ENCODE measurements around the gene MACROD2.
A peak's percentile ranks its signal among the peaks of the same experiment; 100 is the strongest.
"Not testable (repeated sequence)": the region's sequence is repeated elsewhere in the genome, so short reads cannot be mapped to it uniquely, and the experiment has no call there.

Gene MACROD2

GRCh38 chr20:14956538-14956937 is 961.2 kb downstream of the MACROD2 start:
- H3K4me3 ChIP-seq (ENCODE audit: low read length): no peak overlapping the region

DNA sequence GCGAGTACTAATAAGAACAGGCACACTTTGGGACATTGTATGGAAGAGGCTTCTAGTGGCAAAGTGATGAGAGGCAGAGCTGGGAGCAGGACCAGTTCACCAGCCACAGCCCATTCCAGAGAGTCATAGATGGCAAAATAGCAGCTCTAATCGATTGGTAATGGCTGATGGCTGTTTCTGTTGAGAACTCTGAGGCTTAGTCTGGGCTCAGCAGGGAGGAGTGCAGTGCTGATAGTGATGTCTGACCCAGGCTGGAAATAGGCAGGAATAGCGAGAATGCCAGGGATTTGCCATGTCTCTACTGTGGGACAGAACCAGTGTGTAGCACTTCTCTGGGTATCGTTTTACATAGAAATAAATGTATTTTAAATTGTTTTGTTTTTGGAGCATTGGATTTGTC is 962.1 kb downstream of the MACROD2 start:
- no peak for DNase-seq (ENCODE audit: low read depth, low spot score)
- no peak overlapping the region for H3K4me3 ChIP-seq (ENCODE audit: low read length)

More at GRCh38 chr20:14956538-14956937, 961.2 kb downstream of the MACROD2 start:
- no peak for DNase-seq (ENCODE audit: low read depth, low spot score)

DNA sequence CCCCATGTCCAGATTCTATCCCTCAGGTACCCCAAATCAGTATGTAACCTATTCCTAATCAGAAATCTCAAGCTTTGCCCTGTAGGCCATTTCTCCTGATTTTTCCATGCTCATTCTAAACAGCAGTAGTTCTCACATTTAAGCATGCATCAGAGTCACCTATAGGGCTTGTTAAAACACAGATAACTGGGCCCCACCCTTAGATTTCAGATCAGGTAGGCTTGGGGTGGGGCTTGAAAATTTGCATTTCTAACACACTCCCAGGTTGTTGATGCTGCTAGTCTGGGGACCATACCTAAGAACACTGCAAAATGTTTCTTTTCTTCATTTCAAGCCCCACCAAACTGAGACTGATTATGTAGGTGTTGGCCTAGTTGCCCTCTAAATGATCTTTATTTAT is 963.3 kb downstream of the MACROD2 start:
- DNase-seq (ENCODE audit: low read depth, low spot score): no peak
- H3K4me3 ChIP-seq (ENCODE audit: low read length): no peak overlapping the region

- peak; percentile 19 for DNase-seq (ENCODE audit: low read depth, low spot score)
- H3K4me3 ChIP-seq (ENCODE audit: low read length): no peak overlapping the region
These were observed 964.5 kb downstream of the MACROD2 start for GRCh38 chr20:14959506-14960475.

DNA sequence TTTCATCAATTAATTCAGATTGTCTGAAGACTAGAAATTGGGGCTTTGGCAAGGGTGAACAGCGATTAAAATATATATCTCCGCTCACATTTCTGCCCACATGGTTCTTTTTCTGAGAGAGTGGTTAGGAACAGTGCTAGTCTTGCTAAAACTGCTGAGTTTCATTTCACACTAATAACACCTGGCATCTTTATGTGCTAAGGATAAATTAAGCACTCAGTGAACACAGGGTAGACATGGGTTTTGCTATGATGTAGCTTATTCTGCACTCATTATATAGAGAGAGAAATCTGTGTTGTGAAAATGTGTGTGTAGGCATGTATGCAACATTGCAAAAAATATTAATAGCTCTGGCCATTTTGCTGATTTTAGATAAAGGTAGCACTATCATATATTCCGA is 965.5 kb downstream of the MACROD2 start:
- no peak for DNase-seq (ENCODE audit: low read depth, low spot score)
- no peak overlapping the region for H3K4me3 ChIP-seq (ENCODE audit: low read length)

DNA sequence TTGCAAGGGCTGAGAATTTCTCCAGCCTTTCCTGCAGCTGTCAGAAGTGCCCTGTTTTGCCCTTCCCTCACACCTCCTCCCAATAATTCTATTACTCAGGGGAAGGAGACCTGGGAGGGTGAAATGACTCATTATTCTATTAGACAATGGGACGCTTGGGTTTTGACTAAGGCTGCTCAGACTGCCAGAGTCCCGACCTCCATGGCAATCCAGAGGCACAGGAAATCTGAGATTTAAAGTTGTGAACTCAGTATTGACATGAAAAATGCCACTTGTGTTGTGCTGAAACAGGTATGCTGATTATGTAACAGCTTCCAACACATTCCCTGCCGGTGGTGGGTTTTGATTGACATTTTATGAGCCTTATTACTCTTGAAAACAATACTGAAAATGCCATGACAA is 967.9 kb downstream of the MACROD2 start:
- no peak overlapping the region for H3K4me3 ChIP-seq (ENCODE audit: low read length)
- DNase-seq (ENCODE audit: low read depth, low spot score): no peak

DNA sequence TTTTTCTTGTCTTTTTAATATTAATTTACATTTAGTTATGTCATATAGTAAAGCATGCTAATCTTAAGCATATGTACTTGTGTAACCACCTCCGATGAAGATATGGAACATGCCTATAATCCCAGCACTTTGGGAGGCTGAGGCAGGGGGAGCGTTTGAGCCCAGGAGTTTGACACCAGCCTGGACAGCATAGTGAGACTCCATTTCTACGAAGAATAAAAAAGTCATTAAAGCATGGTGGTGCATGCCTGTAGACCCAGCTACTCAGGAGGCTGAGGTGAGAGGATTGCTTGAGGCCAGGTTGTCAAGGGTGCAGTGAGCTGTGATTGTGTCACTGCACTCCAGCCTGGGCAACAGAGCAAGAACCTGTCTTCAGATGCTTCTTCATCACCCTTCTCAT is 970.9 kb downstream of the MACROD2 start:
- no peak for DNase-seq (ENCODE audit: low read depth, low spot score)
- no peak overlapping the region for H3K4me3 ChIP-seq (ENCODE audit: low read length)

DNA sequence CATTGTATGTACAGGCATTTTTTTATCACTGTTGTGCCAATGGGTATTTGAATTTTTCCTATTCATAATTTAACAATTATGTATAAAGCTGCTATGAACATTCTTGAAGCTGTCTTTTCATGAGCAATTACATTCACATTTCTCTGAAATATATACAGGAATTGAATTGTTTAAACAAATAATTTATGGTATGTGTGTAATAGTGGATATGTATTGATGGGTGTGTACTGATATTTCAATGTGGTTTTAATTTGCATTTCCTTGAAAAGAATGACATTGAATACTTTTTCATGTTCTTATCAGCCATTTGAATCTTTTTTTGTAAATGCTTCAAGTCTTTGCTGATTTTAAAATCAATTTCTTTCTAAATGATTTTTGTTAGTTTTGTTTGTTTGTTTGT is 971.5 kb downstream of the MACROD2 start:
- H3K4me3 ChIP-seq (ENCODE audit: low read length): no peak overlapping the region
- DNase-seq (ENCODE audit: low read depth, low spot score): no peak

DNA sequence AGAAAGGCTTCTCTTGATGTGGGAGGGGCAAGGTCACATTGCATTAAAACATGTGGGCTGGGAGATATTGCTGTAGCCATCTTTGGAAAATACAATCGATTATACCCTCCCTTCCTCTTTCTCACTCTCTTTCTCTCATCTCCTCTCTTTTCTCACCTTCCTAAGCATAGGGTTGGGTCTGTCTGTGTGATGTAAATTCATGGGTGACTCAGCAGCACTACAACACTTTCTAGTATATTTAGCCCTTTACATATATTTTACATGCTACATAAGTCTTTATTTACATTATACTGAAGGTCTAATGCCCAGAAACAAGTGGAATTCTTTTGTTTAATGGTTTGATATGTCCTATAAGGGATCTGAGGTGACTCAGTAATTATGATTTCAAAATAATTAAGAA is 976.9 kb downstream of the MACROD2 start:
- DNase-seq (ENCODE audit: low read depth, low spot score): no peak

GRCh38 chr20:14972690-14973089 is 977.4 kb downstream of the MACROD2 start:
- no peak overlapping the region for H3K4me3 ChIP-seq (ENCODE audit: low read length)
- DNase-seq (ENCODE audit: low read depth, low spot score): no peak

More for the DNA sequence above, 976.9 kb downstream of the MACROD2 start:
- H3K4me3 ChIP-seq (ENCODE audit: low read length): no peak overlapping the region

- DNase-seq (ENCODE audit: low read depth, low spot score): no peak
- H3K4me3 ChIP-seq (ENCODE audit: low read length): no peak overlapping the region
These were observed 984.2 kb downstream of the MACROD2 start for GRCh38 chr20:14979453-14979986.

- DNase-seq (ENCODE audit: low read depth, low spot score); H3K4me3 ChIP-seq (ENCODE audit: low read length): not testable (repeated sequence)
These were observed 986.2 kb downstream of the MACROD2 start for GRCh38 chr20:14981486-14981885.

DNA sequence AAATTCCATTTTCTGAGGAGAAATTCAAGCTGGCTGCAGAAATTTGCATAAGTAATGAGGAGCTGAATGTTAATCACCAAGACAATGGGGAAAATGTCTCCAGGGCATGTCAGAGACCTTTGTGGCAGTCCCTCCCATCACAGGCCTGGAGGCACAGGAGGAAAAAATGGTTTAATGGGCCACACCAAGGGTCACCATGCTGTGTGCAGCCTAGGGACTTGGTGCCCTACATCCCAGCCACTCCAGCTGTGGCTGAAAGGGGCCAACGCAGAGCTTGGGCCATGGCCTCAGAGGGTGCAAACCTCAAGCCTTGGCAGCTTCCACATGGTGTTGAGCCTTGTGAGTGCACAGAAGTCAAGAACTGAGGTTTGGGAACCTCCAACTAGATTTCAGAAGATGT is 987.0 kb downstream of the MACROD2 start:
- not testable (repeated sequence) for DNase-seq (ENCODE audit: low read depth, low spot score); H3K4me3 ChIP-seq (ENCODE audit: low read length)

- DNase-seq (ENCODE audit: low read depth, low spot score): no peak
- no peak overlapping the region for H3K4me3 ChIP-seq (ENCODE audit: low read length)
These were observed 989.0 kb downstream of the MACROD2 start for GRCh38 chr20:14984305-14984704.

- no peak for DNase-seq (ENCODE audit: low read depth, low spot score)
- no peak overlapping the region for H3K4me3 ChIP-seq (ENCODE audit: low read length)
These were observed 989.7 kb downstream of the MACROD2 start for GRCh38 chr20:14984768-14985622.

DNA sequence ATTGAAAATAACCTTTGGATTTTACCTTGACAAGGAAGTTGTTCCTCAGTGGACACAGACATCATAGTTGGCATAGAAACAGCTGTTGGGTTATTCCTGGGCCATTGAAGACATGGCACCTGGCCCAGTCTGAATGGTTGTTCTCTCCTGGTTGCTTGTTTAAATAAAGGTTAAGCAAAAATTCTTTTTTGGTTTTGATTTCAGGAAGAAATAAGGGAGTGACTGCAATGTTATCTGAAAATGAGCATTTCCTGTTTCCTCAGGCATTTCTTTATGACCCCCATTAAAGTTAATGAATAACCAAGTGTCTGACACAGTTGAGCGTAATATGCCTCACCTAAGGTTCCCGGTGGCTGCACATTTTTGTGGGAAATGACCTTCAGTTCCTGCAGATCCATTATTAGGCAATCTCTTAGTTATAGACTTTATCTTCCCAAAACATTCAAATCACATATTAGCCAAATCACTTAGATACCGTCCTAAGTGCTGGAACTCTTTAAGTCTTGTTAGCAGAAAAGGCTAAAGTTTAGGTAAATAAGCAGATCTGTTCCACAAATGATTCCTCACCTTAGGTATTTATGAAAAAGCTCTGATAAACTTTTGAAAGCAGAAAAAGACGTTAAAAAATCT is 990.8 kb downstream of the MACROD2 start:
- no peak for DNase-seq (ENCODE audit: low read depth, low spot score)
- H3K4me3 ChIP-seq (ENCODE audit: low read length): no peak overlapping the region

GRCh38 chr20:14986656-14987055 is 991.3 kb downstream of the MACROD2 start:
- no peak overlapping the region for H3K4me3 ChIP-seq (ENCODE audit: low read length)
- no peak for DNase-seq (ENCODE audit: low read depth, low spot score)

GRCh38 chr20:14989535-14990290 is 994.4 kb downstream of the MACROD2 start:
- H3K4me3 ChIP-seq (ENCODE audit: low read length): no peak overlapping the region
- no peak for DNase-seq (ENCODE audit: low read depth, low spot score)

DNA sequence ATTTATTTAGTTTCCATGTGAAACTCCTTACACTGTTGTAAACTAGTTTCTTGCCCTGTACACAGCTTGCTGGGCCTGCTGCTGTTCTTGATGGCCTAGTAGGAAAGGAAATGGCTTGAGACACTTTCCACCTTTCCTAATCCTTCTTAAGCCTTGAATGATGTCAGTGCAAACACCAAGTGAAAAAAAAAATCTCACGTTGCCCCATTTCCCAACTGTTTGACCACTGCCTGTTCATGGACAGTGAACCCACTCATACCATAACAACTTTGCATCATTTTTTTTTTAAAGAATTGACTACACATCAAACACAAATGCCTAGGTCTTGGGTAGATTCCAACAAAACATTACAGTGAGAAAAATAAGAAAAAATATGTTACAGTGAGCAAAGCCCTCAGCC is 995.7 kb downstream of the MACROD2 start:
- H3K4me3 ChIP-seq (ENCODE audit: low read length): no peak overlapping the region
- DNase-seq (ENCODE audit: low read depth, low spot score): no peak

All from Jurkat, Clone E6-1 (cell line).